Activated T-helper 9 cell treated with anti-CD3 and anti-CD28 coated beads, Interleukin-2, amount 50 U/mL, for 16 hours (primary cell): ENCODE results near the gene MBD6.
"Not testable (repeated sequence)": the region's sequence is repeated elsewhere in the genome, so short reads cannot be mapped to it uniquely, and the experiment has no call there.

ENCODE experiments used
- DNase-seq: peaks from one replicate; pipeline ENCODE4 v3.0.0-alpha.2; 2020; ENCODE audit warnings: low read depth

Gene MBD6

GRCh38 chr12:57515408-57515933 lies 7.2 kb upstream of the MBD6 start:
- DNase-seq: no peak

- no peak for DNase-seq
Measured at GRCh38 chr12:57515934-57516541, 6.6 kb upstream of the MBD6 start.

GRCh38 chr12:57516617-57517153 lies 5.9 kb upstream of the MBD6 start:
- DNase-seq: no peak

- DNase-seq: no peak
Measured at GRCh38 chr12:57517187-57517586, 5.4 kb upstream of the MBD6 start.

GRCh38 chr12:57517718-57518117 lies 4.9 kb upstream of the MBD6 start:
- DNase-seq: not testable (repeated sequence)

- no peak for DNase-seq
Measured at GRCh38 chr12:57518176-57518919, 4.3 kb upstream of the MBD6 start.

GRCh38 chr12:57518920-57519795 lies 3.5 kb upstream of the MBD6 start:
- DNase-seq: no peak

- peak; percentile 8 for DNase-seq
Measured at GRCh38 chr12:57519796-57520052, 2.9 kb upstream of the MBD6 start.

GRCh38 chr12:57520053-57520818 lies 2.4 kb upstream of the MBD6 start, which contains the start of gene DDIT3:
Gene DDIT3, minus strand, starts transcription at chr12:57520514. Its CDS starts 3,108 bp downstream, at chr12:57517406.
- peak; percentile 100 for DNase-seq

GRCh38 chr12:57521525-57522010 lies 1.1 kb upstream of the MBD6 start:
- DNase-seq: no peak

- peak; percentile 42 for DNase-seq
Measured at GRCh38 chr12:57522887-57523705, 472 bp downstream of the MBD6 start.

- no peak for DNase-seq
Measured at GRCh38 chr12:57523706-57524614, 1.3 kb downstream of the MBD6 start.

GRCh38 chr12:57524814-57525614 lies 2.4 kb downstream of the MBD6 start:
- DNase-seq: no peak

- DNase-seq: no peak
Measured at GRCh38 chr12:57525615-57526383, 3.2 kb downstream of the MBD6 start.

- DNase-seq: no peak
Measured at GRCh38 chr12:57526477-57527126, 4.0 kb downstream of the MBD6 start.

- DNase-seq: no peak
Measured at GRCh38 chr12:57527184-57527583, 4.6 kb downstream of the MBD6 start.

GRCh38 chr12:57528176-57528575 lies 5.6 kb downstream of the MBD6 start:
- DNase-seq: no peak
